ENCODE results near the gene N4BP2L1.

Gene N4BP2L1

DNA sequence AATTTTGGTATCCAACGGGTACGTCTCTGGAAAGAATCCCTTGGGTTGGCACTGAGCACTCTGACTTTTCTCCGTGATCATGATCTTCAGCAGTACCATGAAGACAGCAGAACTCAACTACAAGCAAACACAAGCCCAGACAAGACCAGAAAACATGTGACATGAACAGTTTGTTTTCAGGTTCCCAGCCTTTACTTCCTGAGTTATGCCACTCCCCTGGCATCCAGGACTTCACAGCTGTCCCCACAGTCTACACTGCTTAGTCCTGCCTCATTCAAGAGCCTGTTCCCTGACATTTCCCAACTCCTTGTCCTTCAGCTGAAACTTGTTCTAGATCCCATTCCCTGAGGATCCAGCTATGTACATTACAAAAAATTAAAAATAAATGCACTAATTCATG, 4.9 kb upstream of the N4BP2L1 start:
- no peak for DNase-seq (ENCODE audit: low read depth)
- no peak overlapping the region for H3K4me3 ChIP-seq (ENCODE audit: low read length)
- TF ChIP-seq, protein P1, sequence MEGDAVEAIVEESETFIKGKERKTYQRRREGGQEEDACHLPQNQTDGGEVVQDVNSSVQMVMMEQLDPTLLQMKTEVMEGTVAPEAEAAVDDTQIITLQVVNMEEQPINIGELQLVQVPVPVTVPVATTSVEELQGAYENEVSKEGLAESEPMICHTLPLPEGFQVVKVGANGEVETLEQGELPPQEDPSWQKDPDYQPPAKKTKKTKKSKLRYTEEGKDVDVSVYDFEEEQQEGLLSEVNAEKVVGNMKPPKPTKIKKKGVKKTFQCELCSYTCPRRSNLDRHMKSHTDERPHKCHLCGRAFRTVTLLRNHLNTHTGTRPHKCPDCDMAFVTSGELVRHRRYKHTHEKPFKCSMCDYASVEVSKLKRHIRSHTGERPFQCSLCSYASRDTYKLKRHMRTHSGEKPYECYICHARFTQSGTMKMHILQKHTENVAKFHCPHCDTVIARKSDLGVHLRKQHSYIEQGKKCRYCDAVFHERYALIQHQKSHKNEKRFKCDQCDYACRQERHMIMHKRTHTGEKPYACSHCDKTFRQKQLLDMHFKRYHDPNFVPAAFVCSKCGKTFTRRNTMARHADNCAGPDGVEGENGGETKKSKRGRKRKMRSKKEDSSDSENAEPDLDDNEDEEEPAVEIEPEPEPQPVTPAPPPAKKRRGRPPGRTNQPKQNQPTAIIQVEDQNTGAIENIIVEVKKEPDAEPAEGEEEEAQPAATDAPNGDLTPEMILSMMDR (conservative IDR thresholded peaks at IDR 0.05; ENCODE audit: low read depth, low read length), result no peak

DNA sequence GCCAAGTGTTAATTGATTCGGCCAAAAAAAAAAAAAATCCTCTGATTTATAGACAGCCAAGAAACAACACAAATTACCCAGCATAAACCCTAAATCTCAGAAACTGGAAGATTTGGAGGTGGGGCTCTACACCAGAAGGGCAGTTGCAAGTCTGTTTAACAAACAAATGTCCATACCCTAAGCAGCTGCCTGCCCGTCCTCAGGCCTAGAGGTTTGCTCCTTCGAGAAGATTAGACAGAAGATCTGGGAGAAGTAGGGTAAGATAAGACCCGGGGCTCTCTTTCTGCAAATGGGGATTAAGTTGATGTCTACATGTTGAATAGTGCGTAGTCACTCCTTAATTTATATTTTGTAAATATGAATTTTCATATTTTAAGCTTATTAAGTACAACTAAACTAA, 3.4 kb upstream of the N4BP2L1 start:
- DNase-seq (ENCODE audit: low read depth), result no peak

DNA sequence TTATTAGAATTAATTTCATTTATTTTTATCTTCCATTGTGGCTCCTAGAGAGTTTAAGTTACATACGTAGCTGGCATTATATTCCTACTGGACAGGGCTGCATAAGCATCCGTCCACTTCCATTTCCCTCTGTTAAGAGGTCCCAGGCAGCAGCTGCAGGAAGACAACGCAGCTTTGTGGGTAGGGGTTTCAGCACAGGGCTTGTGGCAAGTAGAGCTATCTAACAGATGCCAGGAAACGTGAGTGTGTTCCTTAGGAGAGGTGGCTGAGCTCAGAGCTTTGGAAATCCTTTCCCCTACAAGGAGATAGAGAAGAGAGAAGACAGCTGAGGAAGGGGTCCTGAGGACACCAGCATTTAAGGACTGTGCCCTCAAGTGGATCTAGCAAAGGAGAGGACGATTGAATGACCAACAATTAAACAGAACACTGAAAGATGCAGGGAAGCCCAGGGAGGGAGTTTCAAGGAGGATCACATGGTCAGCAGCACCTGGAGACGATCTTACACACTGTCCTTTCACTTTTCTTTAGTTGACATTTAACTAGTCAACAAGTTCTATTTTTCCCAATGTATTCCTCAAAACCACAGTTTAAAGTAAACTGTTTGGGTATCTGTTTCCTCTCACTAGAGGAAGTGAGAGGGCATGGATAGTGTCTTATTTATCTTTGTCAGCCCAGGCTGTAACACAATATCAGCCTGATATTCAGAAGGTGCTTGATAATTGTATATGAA, 2.3 kb upstream of the N4BP2L1 start:
- no peak for DNase-seq (ENCODE audit: low read depth)
- TF ChIP-seq, protein P1 (conservative IDR thresholded peaks at IDR 0.05; ENCODE audit: low read depth, low read length), result no peak
- no peak overlapping the region for H3K4me3 ChIP-seq (ENCODE audit: low read length)

More for the DNA sequence above, 3.4 kb upstream of the N4BP2L1 start:
- no peak overlapping the region for H3K4me3 ChIP-seq (ENCODE audit: low read length)
- TF ChIP-seq, protein P1 (conservative IDR thresholded peaks at IDR 0.05; ENCODE audit: low read depth, low read length), result no peak

DNA sequence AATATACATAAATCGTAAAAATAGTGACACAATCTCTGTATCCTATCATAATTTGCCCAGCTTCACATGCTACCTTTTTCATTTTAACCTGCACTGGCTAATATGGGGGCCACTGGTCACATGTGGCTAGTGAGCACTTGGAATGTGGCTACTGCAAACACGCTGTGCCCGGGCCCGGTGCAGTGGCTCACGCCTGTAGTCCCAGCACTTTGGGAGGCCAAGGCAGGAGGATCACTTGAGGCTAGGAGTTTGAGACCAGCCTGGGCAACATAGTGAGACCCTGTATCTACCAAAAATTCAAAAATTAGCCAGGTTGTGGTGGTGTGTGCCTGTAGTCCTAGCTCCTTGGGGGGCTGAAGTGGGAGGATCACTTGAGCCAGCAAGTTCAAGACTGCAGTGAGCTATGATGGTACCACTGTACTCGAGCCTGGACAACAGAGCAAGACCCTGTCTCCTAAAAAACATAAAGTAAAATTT, 1.5 kb upstream of the N4BP2L1 start:
- TF ChIP-seq, protein P1 (conservative IDR thresholded peaks at IDR 0.05; ENCODE audit: low read depth, low read length), result no peak
- no peak for DNase-seq (ENCODE audit: low read depth)
- H3K4me3 ChIP-seq (ENCODE audit: low read length), result no peak overlapping the region

DNA sequence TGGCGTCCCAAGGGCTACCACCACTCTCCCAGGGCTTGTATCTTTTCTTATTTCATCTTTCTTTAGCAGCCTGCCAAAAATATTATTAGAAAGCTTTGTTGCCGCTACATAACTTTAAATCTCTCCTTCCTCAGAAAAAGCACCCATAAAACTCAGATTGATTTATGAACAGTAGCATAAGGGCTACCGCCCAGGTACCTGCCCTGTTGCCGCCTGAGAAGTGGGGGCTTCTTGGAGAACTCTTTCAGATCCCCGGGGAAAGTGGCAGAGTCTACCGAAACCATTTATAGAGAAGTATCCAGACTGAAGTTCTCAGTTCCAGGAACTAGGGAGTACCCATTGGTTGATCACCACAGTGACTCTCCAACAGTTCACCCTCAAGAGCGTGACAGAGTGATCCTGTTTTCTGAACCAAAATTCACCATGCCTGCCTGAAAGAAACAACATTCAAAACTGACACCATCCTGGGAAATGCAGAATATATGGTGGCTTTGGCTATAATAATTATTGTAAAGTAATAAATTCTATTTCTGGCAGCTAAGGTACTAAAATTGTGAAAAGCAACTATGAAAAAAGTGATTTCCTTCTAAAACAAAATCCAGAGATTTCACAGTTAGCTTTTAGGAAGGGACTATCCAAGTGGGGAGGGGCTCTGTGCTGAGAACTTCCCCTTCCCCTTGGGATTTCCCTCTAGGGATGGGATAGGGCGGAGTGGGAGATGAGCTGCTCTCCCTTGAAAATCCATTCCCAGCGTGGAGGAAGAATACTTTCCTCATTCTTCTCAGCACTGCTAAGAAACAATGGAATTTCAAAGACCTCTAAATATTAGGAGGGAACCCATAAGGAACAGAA, 877 bp upstream of the N4BP2L1 start:
- DNase-seq (ENCODE audit: low read depth), result no peak
- H3K4me3 ChIP-seq (ENCODE audit: low read length), result peak overlapping the region; percentile 67
- TF ChIP-seq, protein P1 (conservative IDR thresholded peaks at IDR 0.05; ENCODE audit: low read depth, low read length), result no peak

DNA sequence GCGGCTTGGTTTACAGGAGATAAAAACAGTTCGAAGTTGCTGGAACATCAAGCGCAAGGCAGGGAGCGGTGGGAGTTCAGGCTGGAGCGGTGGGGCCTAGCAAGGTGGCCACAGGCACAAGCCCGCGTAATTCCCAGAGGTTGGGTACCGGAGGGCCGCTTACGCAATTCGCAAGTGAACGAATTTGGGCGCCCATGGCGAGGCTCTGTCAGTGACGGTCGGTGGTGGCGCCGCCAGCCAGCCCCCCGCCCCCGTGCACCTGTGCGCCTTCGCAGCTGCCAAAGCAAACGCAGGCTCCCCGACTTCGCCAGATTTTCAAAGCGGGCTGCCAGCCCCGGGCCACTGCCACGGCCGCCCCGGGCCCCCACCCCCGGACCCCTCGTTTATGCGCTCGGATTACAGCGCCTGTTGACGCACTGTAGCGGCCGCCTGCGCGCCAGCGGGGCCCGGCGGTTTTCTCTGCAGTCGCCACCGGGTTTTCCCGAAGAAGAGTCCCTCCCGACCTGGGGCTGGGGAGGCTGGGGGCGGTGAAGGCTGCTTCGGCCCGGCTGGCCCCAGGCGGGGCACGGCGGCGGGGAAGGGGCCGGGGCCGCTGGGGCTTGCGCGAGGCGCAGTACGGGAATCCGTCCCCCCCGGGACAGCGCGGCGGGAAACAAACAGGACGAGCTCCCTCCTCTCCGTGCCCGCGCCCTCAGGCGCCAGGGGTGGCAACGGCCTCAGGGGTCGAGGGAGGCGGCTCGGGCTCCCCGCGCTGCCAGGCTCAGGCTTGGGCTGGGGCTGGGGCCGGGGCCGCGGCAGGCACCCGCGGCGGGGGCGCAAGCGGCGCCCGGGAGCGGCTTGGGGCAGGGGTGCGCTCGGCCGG, 709 bp downstream of the N4BP2L1 start:
- DNase-seq (ENCODE audit: low read depth), result no peak
- TF ChIP-seq, protein P1 (conservative IDR thresholded peaks at IDR 0.05; ENCODE audit: low read depth, low read length), result no peak
- H3K4me3 ChIP-seq (ENCODE audit: low read length), result peak overlapping the region; percentile 67
